GM19239 (cell line): ENCODE measurements around the gene GTF2IRD2.
"Not testable (repeated sequence)": the region's sequence is repeated elsewhere in the genome, so short reads cannot be mapped to it uniquely, and the experiment has no call there.

ENCODE experiments used
- DNase-seq: peaks from one replicate; pipeline ENCODE4 v3.0.0; 2011; ENCODE audit warnings: low spot score; ENCODE audit not compliant: insufficient read length
- FAIRE-seq: peaks from 2 replicates; lab custom pipeline; 2011; peaks lifted over from hg19 to GRCh38; lab: Jason Lieb, UNC

GTF2IRD2 gene

GRCh38 chr7:74850833-74851721 lies at the start of gene GTF2IRD2:
Gene GTF2IRD2, minus strand, starts transcription at chr7:74851605. Its CDS starts 15,227 bp downstream, at chr7:74836378.
- FAIRE-seq, DNase-seq: not testable (repeated sequence)

GRCh38 chr7:74890158-74891123 lies 39.0 kb upstream of the GTF2IRD2 start:
- not testable (repeated sequence) for FAIRE-seq, DNase-seq

DNA sequence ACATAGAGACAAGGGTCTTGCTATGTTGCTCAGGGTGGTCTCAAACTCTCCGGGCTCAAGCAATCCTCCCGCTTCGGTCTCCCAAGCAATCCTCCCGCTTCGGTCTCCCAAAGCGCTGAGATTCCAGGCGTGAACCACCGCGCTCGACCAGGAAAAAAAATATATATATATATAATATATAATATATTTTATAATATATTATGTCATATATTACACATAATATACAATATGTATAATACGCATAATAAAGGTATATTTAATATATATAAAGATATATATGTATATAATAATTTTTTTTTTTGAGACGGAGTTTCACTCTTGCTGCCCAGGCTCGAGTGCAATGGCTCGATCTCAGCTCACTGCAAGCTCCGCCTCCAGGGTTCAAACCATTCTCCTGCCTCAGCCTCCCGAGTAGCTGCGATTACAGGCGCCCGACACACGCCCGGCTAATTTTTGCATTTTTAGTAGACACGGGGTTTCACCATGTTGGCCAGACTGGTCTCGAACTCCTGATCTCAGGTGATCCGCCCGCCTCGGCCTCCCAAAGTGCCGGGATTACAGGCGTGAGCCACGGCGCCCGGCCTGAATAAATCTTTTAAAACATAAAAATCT lies 38.2 kb upstream of the GTF2IRD2 start:
- not testable (repeated sequence) for DNase-seq, FAIRE-seq

- DNase-seq, FAIRE-seq: not testable (repeated sequence)
These were observed 33.9 kb upstream of the GTF2IRD2 start for GRCh38 chr7:74885295-74885694.

- FAIRE-seq, DNase-seq: not testable (repeated sequence)
These were observed 30.7 kb upstream of the GTF2IRD2 start for GRCh38 chr7:74882110-74882509.

GRCh38 chr7:74874748-74875512 lies 23.5 kb upstream of the GTF2IRD2 start:
- not testable (repeated sequence) for DNase-seq

DNA sequence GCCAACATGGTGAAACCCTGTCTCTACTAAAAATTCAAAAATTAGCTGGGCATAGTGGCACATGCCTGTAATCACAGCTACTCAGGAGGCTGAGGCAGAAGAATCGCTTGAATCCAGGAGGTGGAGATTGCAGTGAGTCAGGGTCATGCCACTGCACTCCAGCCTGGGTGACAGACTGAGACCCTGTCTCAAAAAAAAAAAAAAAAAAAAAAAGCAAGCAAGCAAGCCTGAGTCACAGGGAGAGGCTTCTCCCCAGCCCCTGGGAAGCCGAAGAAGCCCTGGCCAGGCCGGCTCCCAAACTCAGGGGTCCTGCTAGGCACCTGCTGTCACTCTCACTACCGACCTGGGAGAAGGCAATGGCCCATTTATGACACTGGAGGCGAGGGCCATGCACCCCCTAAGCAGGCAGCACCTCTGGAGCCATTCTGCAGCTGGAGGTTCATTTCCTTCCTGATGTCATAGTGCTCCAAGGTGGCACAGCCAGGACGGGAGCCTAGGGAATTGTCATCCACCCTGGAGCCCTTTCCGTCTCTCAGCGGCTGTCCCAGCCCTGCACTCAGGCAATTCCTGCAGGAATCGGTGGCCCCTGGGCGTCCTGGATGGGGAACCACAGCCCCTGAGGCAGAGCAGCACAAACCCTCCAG lies 22.8 kb upstream of the GTF2IRD2 start:
- not testable (repeated sequence) for DNase-seq, FAIRE-seq

More at GRCh38 chr7:74874748-74875512, 23.5 kb upstream of the GTF2IRD2 start:
- not testable (repeated sequence) for FAIRE-seq

DNA sequence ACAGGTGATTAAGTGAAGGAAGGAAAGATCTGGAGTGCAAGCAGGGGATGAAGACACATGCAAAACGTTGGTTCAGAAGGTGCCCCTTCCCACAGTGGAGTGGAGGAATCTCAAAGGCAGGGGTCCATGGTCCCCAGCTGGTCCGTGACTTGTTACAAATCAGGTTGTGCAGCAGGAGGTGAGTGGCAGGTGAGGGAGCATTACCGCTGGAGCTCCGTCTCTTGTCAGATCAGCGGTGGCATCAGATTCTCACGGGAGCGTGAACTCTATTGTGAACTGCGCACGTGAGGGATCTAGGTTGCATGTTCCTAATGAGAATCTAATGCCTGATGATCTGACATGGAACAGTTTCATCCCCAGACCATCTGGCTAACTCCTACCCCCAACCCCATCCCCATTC lies 21.1 kb upstream of the GTF2IRD2 start:
- not testable (repeated sequence) for DNase-seq, FAIRE-seq

DNA sequence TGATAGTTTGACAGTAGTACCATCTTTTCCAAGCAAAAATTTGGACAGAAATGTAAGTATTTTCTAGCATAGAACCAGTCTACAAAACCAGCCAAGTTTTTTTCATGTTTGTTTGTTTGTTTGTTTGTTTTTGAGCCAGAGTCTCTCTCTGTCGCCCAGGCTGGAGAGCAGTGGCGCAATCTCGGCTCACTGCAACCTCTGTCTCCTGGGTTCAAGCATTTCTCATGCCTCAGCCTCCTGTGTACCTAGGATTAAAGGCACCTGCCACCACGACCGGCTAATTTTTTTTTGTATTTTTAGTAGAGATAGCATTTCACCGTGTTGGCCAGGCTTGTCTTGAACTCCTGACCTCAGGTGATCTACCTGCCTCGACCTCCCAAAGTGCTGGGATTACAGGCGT lies 14.4 kb upstream of the GTF2IRD2 start:
- not testable (repeated sequence) for DNase-seq, FAIRE-seq

DNA sequence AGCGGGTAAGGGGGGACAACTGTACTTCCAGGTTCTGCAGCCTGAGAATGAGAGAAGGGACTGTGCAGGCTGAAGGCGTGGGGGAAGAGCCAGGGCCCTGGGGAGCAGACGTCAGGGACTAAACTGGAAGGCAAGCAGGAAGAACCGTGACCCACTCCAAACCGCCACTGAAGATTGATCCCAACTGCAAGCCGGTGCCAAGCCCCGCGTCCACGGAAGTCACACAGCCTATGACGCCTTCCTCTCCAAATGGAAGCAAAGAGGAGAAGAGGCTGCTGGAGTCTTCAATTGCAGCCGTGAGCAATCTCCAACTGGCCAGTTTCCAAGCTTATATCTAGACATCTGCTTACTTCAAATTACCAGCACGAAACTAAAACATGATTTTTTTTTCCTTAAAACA lies 1.6 kb downstream of the GTF2IRD2 start:
- not testable (repeated sequence) for DNase-seq, FAIRE-seq

GRCh38 chr7:74830411-74830810 lies 21.0 kb downstream of the GTF2IRD2 start:
- not testable (repeated sequence) for DNase-seq

DNA sequence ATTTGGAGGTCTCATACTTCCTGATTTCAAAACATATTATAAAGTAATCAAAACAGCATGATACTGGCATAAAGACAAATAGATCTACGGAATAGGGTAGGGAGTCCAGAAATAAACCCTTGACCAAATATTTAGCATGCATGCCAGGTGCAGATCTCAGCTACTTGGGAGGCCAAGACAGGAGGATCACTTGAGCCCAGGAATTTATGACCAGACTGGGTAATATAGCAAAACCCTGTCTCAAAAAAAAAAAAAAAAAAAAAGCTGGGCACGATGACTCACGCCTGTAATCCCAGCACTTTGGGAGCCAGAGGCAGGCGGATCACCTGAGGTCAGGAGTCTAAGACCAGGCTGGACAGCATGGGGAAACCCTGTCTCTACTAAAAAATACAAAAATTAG lies 21.4 kb downstream of the GTF2IRD2 start:
- DNase-seq, FAIRE-seq: not testable (repeated sequence)

More at GRCh38 chr7:74830411-74830810, 21.0 kb downstream of the GTF2IRD2 start:
- FAIRE-seq = not testable (repeated sequence)

DNA sequence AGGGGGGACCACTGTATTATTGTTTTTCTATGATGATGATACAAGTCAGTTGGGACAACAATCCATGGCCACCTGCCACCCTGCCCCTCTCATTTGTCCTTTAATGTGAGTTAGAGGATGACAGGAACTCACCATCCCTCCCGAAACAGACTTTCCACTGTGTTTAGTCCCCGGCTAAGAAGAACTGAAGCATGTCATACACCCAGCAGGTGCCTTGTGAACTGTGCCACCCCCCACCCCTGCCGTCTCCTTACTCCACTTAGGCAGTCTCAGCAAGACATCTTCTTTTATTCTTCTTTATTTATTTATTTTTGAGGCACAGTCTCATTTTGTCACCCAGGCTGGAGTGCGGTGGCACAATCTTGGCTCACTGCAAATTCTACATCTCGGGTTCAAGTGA lies 30.1 kb downstream of the GTF2IRD2 start:
- not testable (repeated sequence) for DNase-seq, FAIRE-seq

GRCh38 chr7:74820146-74820805 lies 31.1 kb downstream of the GTF2IRD2 start:
- FAIRE-seq, DNase-seq: not testable (repeated sequence)

GRCh38 chr7:74815882-74816281 lies 35.5 kb downstream of the GTF2IRD2 start:
- not testable (repeated sequence) for DNase-seq, FAIRE-seq

DNA sequence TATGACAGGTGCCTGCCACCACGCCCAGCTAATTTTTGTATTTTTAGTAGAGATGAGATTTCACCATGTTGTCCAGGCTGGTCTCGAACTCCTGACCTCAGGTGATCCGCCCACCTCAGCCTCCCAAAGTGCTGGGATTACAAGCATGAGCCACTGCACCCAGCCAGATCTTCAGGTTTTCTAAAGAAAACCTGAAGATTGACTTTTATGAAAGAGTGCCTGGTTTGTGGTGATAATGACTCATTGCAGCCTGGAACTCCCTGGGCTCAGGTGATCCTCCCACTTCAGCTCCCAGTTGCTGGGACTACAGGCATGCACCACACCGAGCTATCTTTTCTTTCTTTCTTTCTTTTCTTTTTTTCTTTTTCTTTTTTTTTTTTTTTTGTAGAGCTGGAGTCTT lies 52.8 kb downstream of the GTF2IRD2 start:
- not testable (repeated sequence) for FAIRE-seq, DNase-seq

DNA sequence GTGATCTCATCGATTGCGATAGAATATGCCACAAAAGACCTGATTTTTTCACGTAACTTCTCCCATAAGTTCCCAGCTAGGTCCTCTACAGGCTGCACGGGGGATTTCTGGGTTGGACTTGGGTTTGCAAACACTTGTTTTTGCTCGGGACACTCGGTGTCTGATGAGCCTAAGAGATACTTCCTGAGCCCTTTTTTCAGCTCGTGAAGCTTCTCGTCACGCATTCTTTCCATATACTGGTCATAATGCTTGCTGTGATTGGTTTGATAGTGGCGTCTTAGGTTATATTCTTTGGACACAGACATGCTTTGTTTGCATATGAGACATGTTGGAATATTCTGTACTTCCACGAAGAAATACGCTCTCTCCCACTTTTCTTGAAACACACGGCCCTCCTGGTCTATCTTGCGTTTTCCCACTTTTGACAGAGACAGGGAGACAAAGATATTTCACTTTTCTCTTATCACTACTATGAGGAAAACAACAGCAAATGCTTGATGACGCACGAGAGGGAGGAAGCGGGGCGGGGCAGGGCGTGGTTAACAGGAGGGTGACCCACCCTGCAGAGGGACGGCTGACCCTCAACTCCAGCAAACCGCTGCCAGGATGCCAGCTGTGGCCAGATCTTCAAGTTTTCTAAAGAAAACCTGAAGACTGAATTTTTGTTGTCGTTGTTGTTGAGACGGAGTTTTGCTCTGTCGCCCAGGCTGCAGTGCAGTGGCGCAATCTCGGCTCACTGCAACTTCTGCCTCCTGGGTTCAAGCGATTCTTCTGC lies 53.4 kb downstream of the GTF2IRD2 start:
- FAIRE-seq = not testable (repeated sequence)

More for the DNA sequence above, 53.4 kb downstream of the GTF2IRD2 start:
- DNase-seq = not testable (repeated sequence)
